Retina (tissue), 1 donor: ENCODE results near the gene WNK2.
"Not testable (repeated sequence)": the region's sequence is repeated elsewhere in the genome, so short reads cannot be mapped to it uniquely, and the experiment has no call there.

Source experiments
- DNase-seq: peaks from one replicate; pipeline ENCODE4 v3.0.0-alpha.2; 2016

WNK2 gene

GRCh38 chr9:93240891-93241334 lies 57.0 kb downstream of the WNK2 start:
- no peak for DNase-seq

GRCh38 chr9:93243112-93243511 lies 59.2 kb downstream of the WNK2 start:
- peak; percentile 46 for DNase-seq

- no peak for DNase-seq
Observed at GRCh38 chr9:93244101-93244500, 60.2 kb downstream of the WNK2 start.

GRCh38 chr9:93244510-93245436 lies 60.8 kb downstream of the WNK2 start:
- DNase-seq = peak; percentile 41

GRCh38 chr9:93245437-93245970 lies 61.6 kb downstream of the WNK2 start:
- DNase-seq = no peak

- DNase-seq = no peak
Observed at GRCh38 chr9:93246111-93246510, 62.2 kb downstream of the WNK2 start.

GRCh38 chr9:93246526-93246925 lies 62.6 kb downstream of the WNK2 start:
- no peak for DNase-seq

- no peak for DNase-seq
Observed at GRCh38 chr9:93247099-93247865, 63.3 kb downstream of the WNK2 start.

GRCh38 chr9:93247892-93248291 lies 64.0 kb downstream of the WNK2 start:
- no peak for DNase-seq

GRCh38 chr9:93248386-93249040 lies 64.6 kb downstream of the WNK2 start:
- no peak for DNase-seq

- no peak for DNase-seq
Observed at GRCh38 chr9:93250185-93250584, 66.2 kb downstream of the WNK2 start.

GRCh38 chr9:93251309-93251708 lies 67.4 kb downstream of the WNK2 start:
- not testable (repeated sequence) for DNase-seq

GRCh38 chr9:93252116-93252780 lies 68.3 kb downstream of the WNK2 start:
- no peak for DNase-seq

- DNase-seq = no peak
Observed at GRCh38 chr9:93252781-93253530, 69.0 kb downstream of the WNK2 start.

GRCh38 chr9:93253633-93254032 lies 69.7 kb downstream of the WNK2 start:
- DNase-seq = no peak

- DNase-seq = no peak
Observed at GRCh38 chr9:93254061-93254481, 70.1 kb downstream of the WNK2 start.

- no peak for DNase-seq
Observed at GRCh38 chr9:93254806-93255493, 71.0 kb downstream of the WNK2 start.

- DNase-seq = no peak
Observed at GRCh38 chr9:93255494-93255867, 71.5 kb downstream of the WNK2 start.

GRCh38 chr9:93255994-93256877 lies 72.3 kb downstream of the WNK2 start:
- no peak for DNase-seq
